H54 (cell line): Measurements from ENCODE around the gene RASA3.
A peak's percentile ranks its signal among the peaks of the same experiment; 100 is the strongest.
"Not testable (repeated sequence)": the region's sequence is repeated elsewhere in the genome, so short reads cannot be mapped to it uniquely, and the experiment has no call there.

Experiments used
- DNase-seq: peaks from one replicate; pipeline ENCODE4 v3.0.0; 2011; ENCODE audit warnings: low spot score, mixed read lengths; ENCODE audit not compliant: insufficient read length
- FAIRE-seq: peaks from 3 replicates; lab custom pipeline; 2011; peaks lifted over from hg19 to GRCh38; lab: Jason Lieb, UNC
- POLR2A ChIP-seq: IDR thresholded peaks from 2 replicates; pipeline ENCODE4 v1.6.1; 2011; ENCODE audit warnings: low read depth, mild to moderate bottlenecking, low read length

The RASA3 gene

GRCh38 chr13:114164053-114164452 lies 31.6 kb upstream of the RASA3 start:
- no peak for DNase-seq
- no peak for TF ChIP-seq POLR2A
- no peak for FAIRE-seq

- no peak for DNase-seq
- FAIRE-seq: no peak
- no peak for TF ChIP-seq POLR2A
Observed at GRCh38 chr13:114162533-114162922, 30.1 kb upstream of the RASA3 start.

- no peak for TF ChIP-seq POLR2A
- FAIRE-seq (no peak), DNase-seq (no peak)
Observed at GRCh38 chr13:114161644-114162532, 29.5 kb upstream of the RASA3 start.

GRCh38 chr13:114161028-114161556 lies 28.7 kb upstream of the RASA3 start:
- FAIRE-seq: no peak
- no peak for DNase-seq
- TF ChIP-seq POLR2A: no peak

GRCh38 chr13:114158869-114159666 lies 26.6 kb upstream of the RASA3 start:
- not testable (repeated sequence) for DNase-seq, FAIRE-seq

- FAIRE-seq: no peak
Observed at GRCh38 chr13:114157869-114158495, 25.6 kb upstream of the RASA3 start.

GRCh38 chr13:114155926-114156883 lies 23.8 kb upstream of the RASA3 start:
- TF ChIP-seq POLR2A: no peak
- FAIRE-seq (peak; percentile 57), DNase-seq (no peak)

More at GRCh38 chr13:114157869-114158495, 25.6 kb upstream of the RASA3 start:
- DNase-seq: no peak
- no peak for TF ChIP-seq POLR2A

DNA sequence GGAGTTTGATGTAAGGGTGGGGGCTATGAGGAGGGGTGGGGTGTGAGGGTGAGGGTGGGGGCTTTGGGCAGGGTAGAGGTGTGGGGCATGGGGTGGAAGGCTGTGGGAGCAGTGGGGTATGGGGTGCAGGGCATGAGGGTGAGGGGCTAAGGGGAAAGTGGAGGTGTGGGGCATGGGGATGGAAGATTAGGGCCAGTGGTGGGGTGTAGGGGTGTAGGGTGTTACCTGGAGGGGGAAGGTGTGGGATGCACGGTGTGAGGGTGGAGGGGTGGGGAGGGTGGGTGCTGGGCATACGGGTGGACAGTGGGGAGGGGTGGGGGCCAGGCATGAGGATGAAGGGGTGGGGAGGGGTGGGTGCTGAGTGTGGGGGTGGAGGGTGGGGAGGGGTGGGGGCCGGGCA lies 22.9 kb upstream of the RASA3 start:
- DNase-seq (no peak), FAIRE-seq (no peak)
- TF ChIP-seq POLR2A: no peak

DNA sequence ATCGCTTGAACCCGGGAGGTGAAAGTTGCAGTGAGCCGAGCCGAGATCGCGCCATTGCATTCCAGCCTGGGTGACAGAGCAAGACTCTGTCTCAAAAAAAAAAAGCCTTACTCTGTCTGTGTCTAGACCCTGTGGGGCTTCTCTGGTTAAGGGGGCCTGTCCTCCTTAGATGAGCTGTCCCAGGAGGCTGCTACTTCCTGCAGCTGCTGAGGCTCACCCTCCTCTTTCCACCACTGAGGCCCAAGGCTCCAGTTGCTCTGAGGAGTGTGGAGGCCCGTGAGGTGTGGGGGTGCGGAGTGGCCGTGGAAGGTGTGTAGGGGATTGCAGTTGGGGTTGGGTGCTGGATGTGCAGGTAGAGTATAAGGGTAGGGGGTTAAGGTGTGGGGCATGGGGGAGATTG lies 22.1 kb upstream of the RASA3 start:
- TF ChIP-seq POLR2A: no peak
- no peak for FAIRE-seq
- DNase-seq: no peak

DNA sequence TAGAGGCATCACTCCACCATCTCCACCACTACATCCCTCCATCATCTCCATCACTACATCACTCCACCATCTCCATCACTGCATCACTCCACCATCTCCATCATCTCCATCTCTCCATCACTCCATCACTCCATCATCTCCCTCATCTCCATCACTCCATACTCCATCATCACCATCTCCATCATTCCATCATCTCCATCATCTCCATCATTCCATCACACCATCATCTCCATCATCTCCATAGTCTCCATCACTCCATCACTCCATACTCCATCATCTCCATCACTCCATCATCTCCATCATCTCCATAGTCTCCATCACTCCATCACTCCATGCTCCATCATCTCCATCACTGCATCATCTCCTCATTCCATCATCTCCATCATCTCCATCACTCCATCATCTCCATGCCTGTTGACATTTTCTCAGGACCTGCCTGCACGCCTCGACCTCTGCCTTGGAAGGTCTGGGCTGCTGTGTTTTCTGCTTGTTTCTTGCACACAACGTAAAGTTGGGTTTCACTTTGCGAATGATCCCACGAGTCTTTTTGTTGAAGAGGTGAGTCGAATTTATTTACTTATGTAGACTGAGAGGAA lies 21.2 kb upstream of the RASA3 start:
- FAIRE-seq (no peak), DNase-seq (no peak)
- no peak for TF ChIP-seq POLR2A

- DNase-seq (no peak), FAIRE-seq (no peak)
- no peak for TF ChIP-seq POLR2A
Observed at GRCh38 chr13:114152831-114153371, 20.5 kb upstream of the RASA3 start.

DNA sequence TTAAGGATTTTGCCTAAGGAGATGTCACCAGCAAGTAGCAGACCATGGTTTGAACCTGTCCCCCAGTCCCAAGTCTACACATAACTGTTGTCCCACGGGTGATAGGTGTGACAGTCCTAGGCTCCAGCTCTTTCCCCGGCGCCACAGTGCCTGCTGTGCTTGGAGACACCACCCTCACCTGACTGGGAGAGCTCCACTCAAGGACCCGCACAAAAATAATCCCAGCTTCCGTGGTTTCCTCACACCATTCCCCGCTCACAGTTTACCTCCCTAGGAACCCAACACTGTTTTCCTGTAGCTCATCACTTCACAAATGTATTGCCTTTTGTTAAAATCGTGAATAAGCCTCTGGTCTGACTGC lies 19.8 kb upstream of the RASA3 start:
- no peak for FAIRE-seq
- no peak for TF ChIP-seq POLR2A
- no peak for DNase-seq
